Stomach (tissue), 4 donors: ENCODE data around the gene RHBDF1.

Experiments
- POLR2AphosphoS5 ChIP-seq, 3 donors: sonication (generic); formaldehyde crosslinking; IDR thresholded peaks; one replicate each; pipeline ENCODE4 v1.6.1; 2016; ENCODE audit warnings: antibody characterized with exemption in 3 of 3
- TF ChIP-seq, protein P1 (sequence below), 7 experiments: fragments of 450-650 bp in 4 of 7; fragments of 200-600 bp in 3 of 7; sonication (generic) in 3 of 7; IDR thresholded peaks; one replicate each; pipeline ENCODE4 v1.5.1; 2016 to 2019; ENCODE audit warnings: antibody characterized with exemption in 7 of 7, control low read depth in 2 of 7, mild to moderate bottlenecking in 1 of 7

DNA sequence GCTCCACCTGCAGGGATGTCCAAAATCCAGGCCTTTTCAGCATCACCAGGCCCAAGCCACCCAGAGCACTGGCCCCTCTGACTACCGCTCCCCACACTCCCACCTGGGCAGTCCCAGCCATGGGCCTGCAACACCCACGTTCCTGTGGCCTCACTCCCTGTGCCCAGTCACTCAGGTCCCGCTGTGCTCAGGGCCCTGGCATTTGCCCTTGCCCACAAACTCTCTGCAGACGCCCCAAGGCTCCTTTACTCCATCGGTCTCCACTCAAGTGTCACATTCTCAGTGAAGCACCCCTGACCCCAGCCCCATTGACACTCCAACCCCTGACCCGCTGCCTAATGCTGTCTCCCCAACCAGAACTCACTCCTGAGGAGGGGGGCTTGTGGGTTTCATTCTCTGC lies 29.2 kb upstream of the RHBDF1 start:
- TF ChIP-seq POLR2AphosphoS5 (IDR thresholded peaks at IDR 0.05), result no peak
- TF ChIP-seq, protein P1, sequence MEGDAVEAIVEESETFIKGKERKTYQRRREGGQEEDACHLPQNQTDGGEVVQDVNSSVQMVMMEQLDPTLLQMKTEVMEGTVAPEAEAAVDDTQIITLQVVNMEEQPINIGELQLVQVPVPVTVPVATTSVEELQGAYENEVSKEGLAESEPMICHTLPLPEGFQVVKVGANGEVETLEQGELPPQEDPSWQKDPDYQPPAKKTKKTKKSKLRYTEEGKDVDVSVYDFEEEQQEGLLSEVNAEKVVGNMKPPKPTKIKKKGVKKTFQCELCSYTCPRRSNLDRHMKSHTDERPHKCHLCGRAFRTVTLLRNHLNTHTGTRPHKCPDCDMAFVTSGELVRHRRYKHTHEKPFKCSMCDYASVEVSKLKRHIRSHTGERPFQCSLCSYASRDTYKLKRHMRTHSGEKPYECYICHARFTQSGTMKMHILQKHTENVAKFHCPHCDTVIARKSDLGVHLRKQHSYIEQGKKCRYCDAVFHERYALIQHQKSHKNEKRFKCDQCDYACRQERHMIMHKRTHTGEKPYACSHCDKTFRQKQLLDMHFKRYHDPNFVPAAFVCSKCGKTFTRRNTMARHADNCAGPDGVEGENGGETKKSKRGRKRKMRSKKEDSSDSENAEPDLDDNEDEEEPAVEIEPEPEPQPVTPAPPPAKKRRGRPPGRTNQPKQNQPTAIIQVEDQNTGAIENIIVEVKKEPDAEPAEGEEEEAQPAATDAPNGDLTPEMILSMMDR (IDR thresholded peaks at IDR 0.05), result no peak
